ENCODE results near the gene ATP2B3. TPM values are rescaled to one million over a fixed set of nuclear protein-coding genes. Genes with fewer than 3 reads are reported as not detected.

ATP2B3 gene
- total and polyA plus RNA-seq, 2 of the 4 experiments (the other 2 are of a cell fraction): under 0.01 to 0.03 TPM

DNA sequence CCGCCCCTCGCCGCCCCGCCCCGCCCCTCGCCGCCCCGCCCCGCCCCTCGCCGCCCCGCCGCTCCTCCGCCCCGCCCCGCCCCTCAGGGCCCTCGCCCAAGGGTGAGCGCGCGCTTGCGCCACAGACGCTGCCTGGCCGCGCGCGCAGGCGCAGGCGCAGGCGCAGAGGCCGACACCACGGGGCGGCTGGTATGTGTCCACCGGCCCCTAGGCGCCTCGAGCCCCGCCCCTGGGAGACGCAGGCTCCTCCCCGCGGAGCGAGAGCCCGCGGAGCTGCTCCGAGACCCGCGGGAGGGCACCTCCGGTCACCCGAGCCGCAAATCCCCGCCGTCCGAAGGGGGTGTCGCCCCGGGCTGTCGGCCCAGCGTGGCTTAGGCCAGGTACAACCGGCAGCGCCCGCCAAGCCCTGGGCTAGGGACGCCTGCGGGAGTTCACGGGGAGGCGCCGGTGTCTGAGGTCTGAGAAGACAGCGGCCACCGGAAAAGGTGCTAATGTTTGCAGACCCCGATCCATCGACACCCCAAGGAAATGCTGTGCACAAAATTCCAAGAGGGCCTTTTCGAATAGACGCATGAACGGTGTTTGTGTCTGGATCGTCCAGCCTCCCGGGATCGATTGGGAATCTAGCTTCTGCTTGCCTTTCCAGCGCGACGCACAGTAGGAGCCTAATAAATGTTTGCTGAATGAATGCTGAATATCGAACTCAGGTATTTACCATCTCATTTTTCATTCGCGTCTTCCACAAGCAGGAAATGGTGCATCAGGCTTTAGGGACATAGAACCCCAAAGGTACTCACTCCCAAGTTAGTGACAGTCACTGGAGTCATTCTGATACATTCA is 82.0 kb downstream of the ATP2B3 start:
- ChIA-PET POLR2A (ENCODE audit: unreplicated experiment) (no interaction called here), CTCF (no interaction called here)
- Histone ChIP-seq H3K56ac (ENCODE audit: extremely low read depth, insufficient read depth, low read length) (no peak overlapping the region; the same call in 1 of the 2 replicates), H3K14ac (replicated peaks; ENCODE audit: low read depth, low read length) (0 out of 2 replicates have a peak overlapping the region, but pooled peaks have one; percentile 31), H2AFZ (replicated peaks; ENCODE audit: low read length, poor library complexity) (peak overlapping the region; percentile 93), H4K8ac (ENCODE audit: low read depth in 2 of 2, low read length in 2 of 2) (peak overlapping the region; percentile 46 to 61; a peak in 2 of 4 replicates), H3K4me1 (ENCODE audit: control insufficient read depth, insufficient read depth, low read length) (0 out of 2 replicates have a peak, but pooled peaks cover 3% of the 10 kb centered on the region), H3K4me2 (ENCODE audit: low read depth, low read length) (peak overlapping the region; percentile 98), H3K27ac (ENCODE audit: insufficient read depth, low read length) (peak overlapping the region; percentile 80; the same call in 1 of the 2 replicates), H3K23ac (ENCODE audit: low read depth, low read length) (no peak overlapping the region), H2BK5ac (ENCODE audit: low read depth, low read length, poor library complexity, severe bottlenecking) (no peak overlapping the region), H2BK120ac (ENCODE audit: low read depth, low read length) (no peak overlapping the region), H2AK5ac (ENCODE audit: low read depth, low read length) (no peak overlapping the region), H3K9ac (ENCODE audit: low read depth, low read length) (peak overlapping the region; percentile 70), H3K9me1 (ENCODE audit: insufficient read depth, low read length) (no peaks in the 10 kb centered on the region), H3K4ac (ENCODE audit: low read depth, low read length) (peak overlapping the region; percentile 22; the same call in 1 of the 2 replicates), H3K9me3 (ENCODE audit: control insufficient read depth, insufficient read depth, low read length) (peaks cover 2% of the 10 kb centered on the region; the same call in 1 of the 2 replicates), H4K5ac (ENCODE audit: low read depth, low read length) (peak overlapping the region; percentile 46; the same call in 1 of the 2 replicates), H2BK20ac (ENCODE audit: low read depth, low read length) (no peak overlapping the region), H2BK15ac (ENCODE audit: low read depth, low read length) (no peak overlapping the region), H3K36me3 (ENCODE audit: control insufficient read depth, insufficient read depth, low read length) (peaks cover 2% of the 10 kb centered on the region), H3K18ac (ENCODE audit: low read depth, low read length) (no peak overlapping the region; the same call in 1 of the 2 replicates), H4K91ac (ENCODE audit: insufficient read depth, low read depth, low read length) (no peak overlapping the region), H3K27me3 (ENCODE audit: control insufficient read depth, insufficient read depth, low read length) (no peaks in the 10 kb centered on the region; the same call in 1 of the 2 replicates), H3K79me1 (ENCODE audit: low read depth in 1 of 2, low read length in 2 of 2) (peaks cover 6 to 22% of the 10 kb centered on the region in 2 experiments; a peak in 3 of 4 replicates), H4K20me1 (ENCODE audit: insufficient read depth, low read length) (peaks cover 20% of the 10 kb centered on the region; the same call in 1 of the 2 replicates), H2AK9ac (replicated peaks; ENCODE audit: low read depth, low read length, poor library complexity) (no peak overlapping the region), H3K4me3 (ENCODE audit: insufficient read depth, low read depth, low read length) (peak overlapping the region; percentile 94)
- no TSS peak for BruUV-seq (replicated peaks)
- 25% methylated on average over 33 of the region's 79 CpGs; no CpG with 5 or more reads in 1 of the 2 experiments for WGBS, 2 experiments (ENCODE audit: extremely low coverage in 2 of 2, insufficient read length in 1 of 2)
- dilution Hi-C loops (cut with HindIII; ENCODE audit: low sequenced_read_pairs, unreplicated experiment): no loop called here
- DNase-seq (peak; percentile 81), ATAC-seq (ENCODE audit: low read depth) (peak; percentile 90)
- in situ Hi-C loops (cut with MboI; ENCODE audit: low sequenced_read_pairs): no loop called here
- peak; percentile 61 for TF ChIP-seq CEBPB (IDR thresholded peaks at IDR 0.05; ENCODE audit: low read depth, low read length)
- TF ChIP-seq, protein P1, sequence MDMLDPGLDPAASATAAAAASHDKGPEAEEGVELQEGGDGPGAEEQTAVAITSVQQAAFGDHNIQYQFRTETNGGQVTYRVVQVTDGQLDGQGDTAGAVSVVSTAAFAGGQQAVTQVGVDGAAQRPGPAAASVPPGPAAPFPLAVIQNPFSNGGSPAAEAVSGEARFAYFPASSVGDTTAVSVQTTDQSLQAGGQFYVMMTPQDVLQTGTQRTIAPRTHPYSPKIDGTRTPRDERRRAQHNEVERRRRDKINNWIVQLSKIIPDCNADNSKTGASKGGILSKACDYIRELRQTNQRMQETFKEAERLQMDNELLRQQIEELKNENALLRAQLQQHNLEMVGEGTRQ (IDR thresholded peaks at IDR 0.05; ENCODE audit: low read depth, low read length): no peak
- no peak for TF ChIP-seq NFE2L2 (IDR thresholded peaks at IDR 0.05; ENCODE audit: low read depth, low read length)
- TF ChIP-seq MAZ (IDR thresholded peaks at IDR 0.05; ENCODE audit: borderline replicate concordance, low read depth, low read length): peak; percentile 64; the same call in 1 of the 2 replicates
- intact Hi-C loops (cut with micrococcal nuclease): loop anchor here (2.0 kb wide), 1 partner anchor 79 kb away; no protein-coding TSS in a partner anchor
